ENCODE measurements around the gene ZNF664.
A peak's percentile ranks its signal among the peaks of the same experiment; 100 is the strongest.

Gene ZNF664

GRCh38 chr12:124025661-124026060, 52.6 kb downstream of the ZNF664 start:
- H3K27ac ChIP-seq (ENCODE audit: low read depth, low read length, severe bottlenecking) = no peak overlapping the region

GRCh38 chr12:124026755-124027745, 54.0 kb downstream of the ZNF664 start:
- 88 to 90% methylated on average over 10 to 12 of the region's 14 CpGs for WGBS, 2 experiments (ENCODE audit: insufficient coverage in 2 of 2)
- Histone ChIP-seq H3K36me3 (ENCODE audit: control insufficient read depth, insufficient read depth, low read length) (no peaks in the 10 kb centered on the region), H3K4me3 (ENCODE audit: extremely low read depth, insufficient read depth, low read length, poor library complexity, severe bottlenecking) (no peak overlapping the region), H3K4me1 (ENCODE audit: control insufficient read depth, insufficient read depth, low read length, poor library complexity, severe bottlenecking) (peaks cover 49% of the 10 kb centered on the region), H3K9me3 (ENCODE audit: control insufficient read depth, low read length) (peaks cover 2% of the 10 kb centered on the region), H3K27ac (ENCODE audit: low read depth, low read length, severe bottlenecking) (peak overlapping the region; percentile 61)

More at GRCh38 chr12:124025661-124026060, 52.6 kb downstream of the ZNF664 start:
- H3K9me3 ChIP-seq (ENCODE audit: control insufficient read depth, low read length) = peaks cover 5% of the 10 kb centered on the region
- peaks cover 49% of the 10 kb centered on the region for H3K4me1 ChIP-seq (ENCODE audit: control insufficient read depth, insufficient read depth, low read length, poor library complexity, severe bottlenecking)
- WGBS, 2 experiments (ENCODE audit: insufficient coverage in 2 of 2) = 71 to 81% methylated on average over 7 to 8 of the region's 8 CpGs
- no peak overlapping the region for H3K4me3 ChIP-seq (ENCODE audit: extremely low read depth, insufficient read depth, low read length, poor library complexity, severe bottlenecking)
- no peaks in the 10 kb centered on the region for H3K36me3 ChIP-seq (ENCODE audit: control insufficient read depth, insufficient read depth, low read length)

GRCh38 chr12:124027753-124028554, 54.9 kb downstream of the ZNF664 start:
- H3K9me3 ChIP-seq (ENCODE audit: control insufficient read depth, low read length) = no peaks in the 10 kb centered on the region
- no peak overlapping the region for H3K4me3 ChIP-seq (ENCODE audit: extremely low read depth, insufficient read depth, low read length, poor library complexity, severe bottlenecking)
- peaks cover 53% of the 10 kb centered on the region for H3K4me1 ChIP-seq (ENCODE audit: control insufficient read depth, insufficient read depth, low read length, poor library complexity, severe bottlenecking)
- no peak overlapping the region for H3K27ac ChIP-seq (ENCODE audit: low read depth, low read length, severe bottlenecking)
- H3K36me3 ChIP-seq (ENCODE audit: control insufficient read depth, insufficient read depth, low read length) = no peaks in the 10 kb centered on the region
- WGBS, 2 experiments (ENCODE audit: insufficient coverage in 2 of 2) = 91 to 92% methylated on average over 17 to 18 of the region's 18 CpGs

GRCh38 chr12:124028555-124028925, 55.5 kb downstream of the ZNF664 start:
- 83 to 92% methylated on average over 4 to 5 of the region's 5 CpGs for WGBS, 2 experiments (ENCODE audit: insufficient coverage in 2 of 2)
- Histone ChIP-seq H3K4me3 (ENCODE audit: extremely low read depth, insufficient read depth, low read length, poor library complexity, severe bottlenecking) (no peak overlapping the region), H3K4me1 (ENCODE audit: control insufficient read depth, insufficient read depth, low read length, poor library complexity, severe bottlenecking) (peaks cover 54% of the 10 kb centered on the region), H3K27ac (ENCODE audit: low read depth, low read length, severe bottlenecking) (no peak overlapping the region), H3K36me3 (ENCODE audit: control insufficient read depth, insufficient read depth, low read length) (no peaks in the 10 kb centered on the region), H3K9me3 (ENCODE audit: control insufficient read depth, low read length) (no peaks in the 10 kb centered on the region)

GRCh38 chr12:124030008-124030407, 57.0 kb downstream of the ZNF664 start:
- H3K36me3 ChIP-seq (ENCODE audit: control insufficient read depth, insufficient read depth, low read length) = no peaks in the 10 kb centered on the region
- WGBS, 2 experiments (ENCODE audit: insufficient coverage in 2 of 2) = 89 to 90% methylated on average over 9 to 12 of the region's 12 CpGs
- peaks cover 51% of the 10 kb centered on the region for H3K4me1 ChIP-seq (ENCODE audit: control insufficient read depth, insufficient read depth, low read length, poor library complexity, severe bottlenecking)
- no peaks in the 10 kb centered on the region for H3K9me3 ChIP-seq (ENCODE audit: control insufficient read depth, low read length)
- H3K27ac ChIP-seq (ENCODE audit: low read depth, low read length, severe bottlenecking) = peak overlapping the region; percentile 87
- H3K4me3 ChIP-seq (ENCODE audit: extremely low read depth, insufficient read depth, low read length, poor library complexity, severe bottlenecking) = no peak overlapping the region

GRCh38 chr12:124030510-124030909, 57.5 kb downstream of the ZNF664 start:
- Histone ChIP-seq H3K4me1 (ENCODE audit: control insufficient read depth, insufficient read depth, low read length, poor library complexity, severe bottlenecking) (peaks cover 51% of the 10 kb centered on the region), H3K27ac (ENCODE audit: low read depth, low read length, severe bottlenecking) (peak overlapping the region; percentile 87), H3K36me3 (ENCODE audit: control insufficient read depth, insufficient read depth, low read length) (no peaks in the 10 kb centered on the region), H3K9me3 (ENCODE audit: control insufficient read depth, low read length) (no peaks in the 10 kb centered on the region), H3K4me3 (ENCODE audit: extremely low read depth, insufficient read depth, low read length, poor library complexity, severe bottlenecking) (no peak overlapping the region)
- 19 to 20% methylated on average over 11 of the region's 12 CpGs for WGBS, 2 experiments (ENCODE audit: insufficient coverage in 2 of 2)

- Histone ChIP-seq H3K36me3 (ENCODE audit: control insufficient read depth, insufficient read depth, low read length) (no peaks in the 10 kb centered on the region), H3K4me1 (ENCODE audit: control insufficient read depth, insufficient read depth, low read length, poor library complexity, severe bottlenecking) (peaks cover 51% of the 10 kb centered on the region), H3K9me3 (ENCODE audit: control insufficient read depth, low read length) (no peaks in the 10 kb centered on the region), H3K4me3 (ENCODE audit: extremely low read depth, insufficient read depth, low read length, poor library complexity, severe bottlenecking) (no peak overlapping the region), H3K27ac (ENCODE audit: low read depth, low read length, severe bottlenecking) (peak overlapping the region; percentile 87)
- 90 to 100% methylated on average over 2 of the region's 5 CpGs for WGBS, 2 experiments (ENCODE audit: insufficient coverage in 2 of 2)
Measured at GRCh38 chr12:124031058-124031457, 58.0 kb downstream of the ZNF664 start.

GRCh38 chr12:124032265-124032886, 59.4 kb downstream of the ZNF664 start:
- Histone ChIP-seq H3K4me1 (ENCODE audit: control insufficient read depth, insufficient read depth, low read length, poor library complexity, severe bottlenecking) (peaks cover 38% of the 10 kb centered on the region), H3K9me3 (ENCODE audit: control insufficient read depth, low read length) (no peaks in the 10 kb centered on the region), H3K36me3 (ENCODE audit: control insufficient read depth, insufficient read depth, low read length) (no peaks in the 10 kb centered on the region), H3K4me3 (ENCODE audit: extremely low read depth, insufficient read depth, low read length, poor library complexity, severe bottlenecking) (no peak overlapping the region), H3K27ac (ENCODE audit: low read depth, low read length, severe bottlenecking) (no peak overlapping the region)
- WGBS, 2 experiments (ENCODE audit: insufficient coverage in 2 of 2) = 72 to 75% methylated on average over 5 to 6 of the region's 9 CpGs

- H3K4me3 ChIP-seq (ENCODE audit: extremely low read depth, insufficient read depth, low read length, poor library complexity, severe bottlenecking) = no peak overlapping the region
- no peaks in the 10 kb centered on the region for H3K36me3 ChIP-seq (ENCODE audit: control insufficient read depth, insufficient read depth, low read length)
- H3K27ac ChIP-seq (ENCODE audit: low read depth, low read length, severe bottlenecking) = no peak overlapping the region
- peaks cover 24% of the 10 kb centered on the region for H3K4me1 ChIP-seq (ENCODE audit: control insufficient read depth, insufficient read depth, low read length, poor library complexity, severe bottlenecking)
- no peaks in the 10 kb centered on the region for H3K9me3 ChIP-seq (ENCODE audit: control insufficient read depth, low read length)
- 94% methylated on average over 2 of the region's 2 CpGs; no CpG with 5 or more reads in 1 of the 2 experiments for WGBS, 2 experiments (ENCODE audit: insufficient coverage in 2 of 2)
Measured at GRCh38 chr12:124033859-124034258, 60.8 kb downstream of the ZNF664 start.

- peaks cover 22% of the 10 kb centered on the region for H3K4me1 ChIP-seq (ENCODE audit: control insufficient read depth, insufficient read depth, low read length, poor library complexity, severe bottlenecking)
- H3K9me3 ChIP-seq (ENCODE audit: control insufficient read depth, low read length) = no peaks in the 10 kb centered on the region
- no peak overlapping the region for H3K27ac ChIP-seq (ENCODE audit: low read depth, low read length, severe bottlenecking)
- WGBS, 2 experiments (ENCODE audit: insufficient coverage in 2 of 2) = 92% methylated on average over 10 of the region's 11 CpGs
- H3K4me3 ChIP-seq (ENCODE audit: extremely low read depth, insufficient read depth, low read length, poor library complexity, severe bottlenecking) = no peak overlapping the region
- H3K36me3 ChIP-seq (ENCODE audit: control insufficient read depth, insufficient read depth, low read length) = no peaks in the 10 kb centered on the region
Measured at GRCh38 chr12:124034297-124034696, 61.3 kb downstream of the ZNF664 start.
